Hematopoietic multipotent progenitor cell treated with erythropoietin and hydrocortisone succinate and interleukin-3 and kit ligand, for 4 days (in vitro differentiated cells): ENCODE results near the gene ROR1.

ENCODE experiments used
- DNase-seq: peaks from one replicate; pipeline ENCODE4 v3.0.0-alpha.2; 2015

ROR1 gene

GRCh38 chr1:64038965-64039364 lies 265.1 kb downstream of the ROR1 start:
- DNase-seq, result no peak

GRCh38 chr1:64039390-64039926 lies 265.6 kb downstream of the ROR1 start:
- no peak for DNase-seq

GRCh38 chr1:64041371-64042131 lies 267.7 kb downstream of the ROR1 start:
- DNase-seq, result no peak

DNA sequence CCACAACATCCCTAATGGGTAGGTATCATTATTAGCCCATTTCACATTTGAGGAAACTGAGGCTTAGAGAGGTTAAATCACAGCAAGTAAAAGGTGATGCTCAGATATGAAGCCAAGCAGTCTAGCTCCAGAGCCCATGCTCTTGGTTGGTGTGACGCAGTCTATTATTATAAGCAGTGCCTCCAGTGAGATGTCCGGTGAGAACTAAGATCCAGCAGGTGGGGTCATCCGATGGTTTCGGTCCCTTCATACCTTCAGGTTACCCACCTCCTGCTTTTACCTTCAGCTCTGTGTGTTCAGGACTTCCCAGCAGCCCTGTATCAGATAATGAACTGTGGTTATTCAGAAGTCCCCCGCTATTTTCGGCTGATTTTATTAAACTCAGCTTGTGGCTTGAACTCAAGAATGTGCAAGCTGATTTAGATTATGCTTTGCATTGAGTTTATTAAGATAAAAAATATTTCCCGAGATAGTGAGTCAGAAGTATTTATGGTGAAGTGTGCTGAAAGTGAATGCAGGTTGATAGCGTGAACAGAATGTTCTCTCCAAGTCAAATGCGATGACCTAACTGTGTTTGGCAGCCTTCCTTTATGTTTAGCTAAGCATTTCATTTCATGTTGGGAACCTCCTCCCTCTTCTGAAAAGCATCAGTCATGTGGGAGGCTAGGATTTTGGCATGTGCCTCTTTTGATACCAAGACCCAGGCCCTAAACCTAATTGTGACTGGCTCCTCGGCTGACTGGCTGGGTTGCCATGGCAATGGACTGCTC lies 268.7 kb downstream of the ROR1 start:
- DNase-seq, result no peak

- no peak for DNase-seq
These were observed 269.5 kb downstream of the ROR1 start for GRCh38 chr1:64043288-64043687.

DNA sequence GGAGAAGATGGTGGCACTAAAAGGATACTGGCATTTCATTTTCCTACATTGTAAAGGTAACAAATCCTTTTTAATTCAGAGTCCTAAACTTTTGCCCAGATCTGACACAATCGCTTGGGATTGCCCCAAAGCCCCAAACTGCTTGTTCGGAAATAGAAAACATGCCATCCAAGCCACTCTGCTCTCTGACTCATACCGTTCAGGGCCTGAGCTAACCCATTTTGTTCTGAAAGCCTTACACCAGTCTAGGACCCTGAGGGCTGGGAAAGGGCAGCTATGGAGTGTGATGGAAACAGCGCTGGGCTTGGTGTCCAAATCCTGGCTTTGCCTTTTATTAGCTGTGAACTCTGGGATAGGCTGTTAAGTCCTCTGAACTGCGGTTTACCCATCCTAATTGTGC lies 270.2 kb downstream of the ROR1 start:
- DNase-seq, result no peak

DNA sequence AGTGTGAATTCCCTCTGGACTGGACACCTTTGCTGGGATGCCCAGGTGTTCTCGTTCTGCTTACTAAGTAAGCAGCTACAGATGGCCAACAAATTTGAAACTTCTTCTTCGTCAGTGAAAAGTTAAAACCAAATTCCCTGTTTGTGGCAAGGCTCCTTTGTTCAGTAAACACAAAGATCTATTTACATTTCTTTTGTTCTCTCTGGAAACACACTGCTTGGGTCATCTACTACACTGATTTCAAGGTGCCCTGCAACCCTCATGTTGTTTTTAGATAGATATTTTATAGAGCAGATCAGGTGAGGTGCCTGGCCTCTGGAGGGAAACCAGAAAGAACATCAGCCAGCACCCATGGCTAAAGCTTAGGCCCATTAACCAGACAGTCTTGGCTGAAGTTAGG lies 272.4 kb downstream of the ROR1 start:
- no peak for DNase-seq

DNA sequence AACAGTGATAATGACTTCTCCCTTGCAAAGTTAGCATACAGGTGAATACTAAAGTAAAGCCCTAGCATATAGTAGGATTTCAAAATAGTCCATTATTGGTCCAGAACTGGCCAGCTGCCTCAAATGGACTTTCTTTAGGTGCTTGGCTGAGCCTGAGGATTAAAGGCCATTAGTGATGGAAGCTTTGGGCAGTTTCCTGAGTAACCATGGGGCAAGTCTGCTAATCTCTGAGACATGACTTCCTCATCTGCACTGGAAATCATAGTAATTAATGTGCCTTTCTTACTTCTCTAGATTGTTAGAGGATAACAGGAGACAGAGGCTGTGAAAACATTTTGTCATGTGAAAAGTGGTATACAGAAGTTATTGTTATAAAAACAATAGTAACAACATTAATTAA lies 273.1 kb downstream of the ROR1 start:
- peak; percentile 17 for DNase-seq

- DNase-seq, result no peak
These were observed 273.8 kb downstream of the ROR1 start for GRCh38 chr1:64047549-64047996.

- DNase-seq, result no peak
These were observed 276.2 kb downstream of the ROR1 start for GRCh38 chr1:64049900-64050540.

- DNase-seq, result no peak
These were observed 276.8 kb downstream of the ROR1 start for GRCh38 chr1:64050601-64051000.

DNA sequence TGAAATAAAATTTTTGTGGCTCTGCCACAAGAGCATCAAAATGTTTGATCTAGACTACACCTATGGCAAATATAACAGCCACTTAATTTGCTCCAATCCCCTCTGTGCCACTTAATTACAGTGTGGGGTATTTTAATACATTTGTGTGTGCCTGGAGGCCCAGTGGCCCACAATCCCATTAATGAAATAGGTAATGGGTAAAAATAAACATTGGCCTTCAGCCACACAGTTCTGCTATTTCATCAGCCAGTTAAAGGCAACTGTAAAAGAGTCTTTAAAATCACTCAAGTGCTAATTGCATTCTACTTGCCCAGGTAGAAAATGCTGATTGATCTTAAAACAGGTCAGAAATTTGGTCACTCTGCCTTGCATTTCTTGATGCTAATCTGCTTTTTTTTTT lies 278.0 kb downstream of the ROR1 start:
- DNase-seq, result no peak

DNA sequence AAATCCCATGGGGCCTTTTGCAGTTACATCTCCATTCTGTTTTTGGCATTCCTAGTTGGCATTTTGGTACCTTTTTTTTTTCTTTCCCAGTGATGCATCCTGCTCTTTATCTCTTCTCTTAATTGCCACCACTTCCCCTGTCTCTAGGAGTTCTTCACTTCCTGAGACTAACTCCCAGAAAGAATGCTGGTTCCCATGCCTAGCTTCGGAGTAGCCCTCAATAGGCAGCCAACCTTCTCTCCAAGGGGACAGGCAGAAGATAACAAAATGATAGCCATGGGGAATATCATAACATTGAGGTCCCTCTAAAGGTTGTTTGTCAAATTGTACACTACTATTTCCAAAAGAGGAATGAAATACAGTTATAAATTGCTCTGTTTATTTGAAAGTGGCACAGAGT lies 279.0 kb downstream of the ROR1 start:
- DNase-seq, result no peak

DNA sequence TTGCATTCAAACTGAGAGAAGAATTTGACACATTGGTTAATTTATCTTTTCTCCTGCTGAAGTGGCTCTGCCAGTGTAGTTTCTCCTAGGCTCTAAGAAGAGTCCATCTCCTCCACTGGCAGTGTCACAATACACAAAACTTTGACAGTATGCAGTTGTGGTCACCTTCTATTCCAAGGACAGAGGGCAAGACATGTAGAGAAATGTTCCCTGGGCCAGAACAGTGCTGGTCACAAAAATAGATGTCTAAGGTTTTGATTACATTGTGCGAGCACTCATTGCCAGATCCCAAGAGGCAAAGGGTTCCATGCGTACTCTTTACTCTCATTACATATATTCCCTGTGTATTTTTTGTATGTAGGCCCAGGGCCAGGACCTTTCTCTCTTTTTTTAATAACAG lies 281.5 kb downstream of the ROR1 start:
- DNase-seq, result no peak

GRCh38 chr1:64059556-64059955 lies 285.7 kb downstream of the ROR1 start:
- no peak for DNase-seq

GRCh38 chr1:64060611-64061302 lies 286.9 kb downstream of the ROR1 start:
- DNase-seq, result peak; percentile 30

- no peak for DNase-seq
These were observed 287.8 kb downstream of the ROR1 start for GRCh38 chr1:64061430-64062104.

DNA sequence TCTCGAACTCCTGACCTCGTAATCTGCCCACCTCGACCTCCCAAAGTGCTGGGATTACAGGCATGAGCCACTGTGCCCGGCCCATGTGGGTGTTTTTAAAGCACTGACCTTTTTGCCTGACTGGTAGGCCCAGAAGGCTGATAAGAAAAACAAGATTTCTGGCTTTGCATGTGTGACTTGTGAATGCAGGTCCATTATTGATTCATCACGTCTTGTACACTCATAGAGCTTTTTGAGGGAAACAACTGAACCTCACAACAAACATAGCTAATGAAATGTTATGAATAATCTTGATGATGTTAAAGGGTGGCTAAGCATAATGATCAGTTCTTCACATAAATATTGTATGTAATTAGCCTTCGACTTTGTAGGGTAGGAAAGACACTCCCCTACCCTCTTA lies 288.7 kb downstream of the ROR1 start:
- no peak for DNase-seq

DNA sequence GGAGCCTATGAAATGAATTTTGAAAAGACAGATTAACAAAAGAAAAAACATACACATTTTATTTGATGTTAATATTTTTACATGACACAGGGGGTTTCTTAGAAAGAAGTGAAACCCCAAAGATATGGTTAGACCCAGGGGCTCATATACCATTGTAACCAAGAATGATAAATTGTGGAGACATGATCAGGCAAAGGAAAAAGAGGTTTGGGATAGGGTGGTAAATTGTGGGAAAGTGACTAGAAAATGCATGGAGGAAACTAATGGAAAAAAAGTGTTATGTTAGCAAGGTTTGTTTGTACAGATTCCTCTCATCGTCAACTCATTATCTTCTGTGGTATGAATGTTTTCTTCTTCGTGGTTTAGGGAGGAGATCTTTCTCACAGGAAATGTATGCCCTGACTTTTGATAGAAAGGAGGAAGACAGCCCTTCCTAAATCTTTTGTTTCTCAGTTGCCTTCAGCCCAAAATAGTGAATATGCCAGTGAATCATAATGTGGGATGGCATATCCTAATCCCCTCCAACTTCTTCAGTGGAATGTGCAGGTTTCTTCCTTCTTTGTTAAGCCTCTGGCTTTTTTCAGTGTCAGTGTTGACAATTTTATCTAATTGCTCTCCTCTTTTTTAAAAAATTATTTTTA lies 289.2 kb downstream of the ROR1 start:
- DNase-seq, result peak; percentile 9

- no peak for DNase-seq
These were observed 291.8 kb downstream of the ROR1 start for GRCh38 chr1:64065571-64065970.

GRCh38 chr1:64072089-64072793 lies 298.4 kb downstream of the ROR1 start:
- DNase-seq, result no peak
